ENCODE results near the gene AKT2.

The AKT2 gene

DNA sequence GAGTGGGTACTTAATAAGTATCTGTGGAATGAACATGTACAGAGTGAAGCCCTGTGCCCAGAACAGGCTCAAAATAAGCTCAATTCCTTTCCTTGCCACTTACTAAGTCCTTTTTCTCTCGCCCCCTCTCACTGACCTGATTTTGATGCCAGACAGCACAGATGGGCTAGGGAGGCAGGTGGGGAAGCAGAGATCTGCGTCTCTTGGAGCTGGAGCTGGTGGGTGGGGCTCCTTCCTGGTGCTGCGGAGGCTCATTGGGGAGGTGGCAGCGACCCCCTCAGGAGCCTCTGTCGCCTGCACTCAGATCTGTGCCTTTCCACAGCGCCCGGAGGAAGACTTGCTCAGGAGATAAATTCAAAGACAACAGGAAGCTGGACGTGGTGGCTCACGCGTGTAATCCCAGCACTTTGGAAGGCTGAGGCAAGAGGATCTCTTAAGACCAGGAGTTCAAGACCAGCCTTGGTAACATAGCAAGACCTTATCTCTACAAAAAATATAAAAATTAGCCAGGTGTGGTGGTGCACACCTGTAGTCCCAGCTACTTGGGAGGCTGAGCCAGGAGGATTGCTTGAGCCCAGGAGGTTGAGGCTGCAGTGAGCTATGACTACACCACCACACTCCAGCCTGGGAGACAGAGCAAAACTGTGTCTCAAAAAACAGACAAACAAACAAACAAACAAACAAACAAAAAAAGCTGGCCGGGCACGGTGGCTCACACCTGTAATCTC lies 14.6 kb downstream of the AKT2 start:
- H3K27ac ChIP-seq (ENCODE audit: low read length): no peak overlapping the region
- peaks cover 5% of the 10 kb centered on the region for H3K36me3 ChIP-seq (ENCODE audit: control insufficient read depth, low read depth, low read length)
- no peaks in the 10 kb centered on the region for H3K9me3 ChIP-seq (ENCODE audit: control insufficient read depth, low read depth, low read length)
- no peaks in the 10 kb centered on the region for H3K27me3 ChIP-seq (ENCODE audit: control insufficient read depth, insufficient read depth, low read length)
- H3K4me3 ChIP-seq (ENCODE audit: low read length): no peak overlapping the region
- H3K4me1 ChIP-seq (ENCODE audit: control insufficient read depth, low read depth, low read length): no peaks in the 10 kb centered on the region
- no peak overlapping the region for H3K9ac ChIP-seq (ENCODE audit: low read length)

- H3K9ac ChIP-seq (ENCODE audit: low read length): no peak overlapping the region
- H3K4me3 ChIP-seq (ENCODE audit: low read length): no peak overlapping the region
- H3K4me1 ChIP-seq (ENCODE audit: control insufficient read depth, low read depth, low read length): no peaks in the 10 kb centered on the region
- no peaks in the 10 kb centered on the region for H3K27me3 ChIP-seq (ENCODE audit: control insufficient read depth, insufficient read depth, low read length)
- no peak overlapping the region for H3K27ac ChIP-seq (ENCODE audit: low read length)
- H3K9me3 ChIP-seq (ENCODE audit: control insufficient read depth, low read depth, low read length): no peaks in the 10 kb centered on the region
- peaks cover 5% of the 10 kb centered on the region for H3K36me3 ChIP-seq (ENCODE audit: control insufficient read depth, low read depth, low read length)
Observed at GRCh38 chr19:40269216-40269940, 15.8 kb downstream of the AKT2 start.

- Histone ChIP-seq H3K27me3 (ENCODE audit: control insufficient read depth, insufficient read depth, low read length) (no peaks in the 10 kb centered on the region), H3K9me3 (ENCODE audit: control insufficient read depth, low read depth, low read length) (no peaks in the 10 kb centered on the region), H3K27ac (ENCODE audit: low read length) (no peak overlapping the region), H3K9ac (ENCODE audit: low read length) (no peak overlapping the region), H3K4me1 (ENCODE audit: control insufficient read depth, low read depth, low read length) (no peaks in the 10 kb centered on the region), H3K36me3 (ENCODE audit: control insufficient read depth, low read depth, low read length) (peaks cover 10% of the 10 kb centered on the region), H3K4me3 (ENCODE audit: low read length) (no peak overlapping the region)
Observed at GRCh38 chr19:40267601-40267997, 17.5 kb downstream of the AKT2 start.

DNA sequence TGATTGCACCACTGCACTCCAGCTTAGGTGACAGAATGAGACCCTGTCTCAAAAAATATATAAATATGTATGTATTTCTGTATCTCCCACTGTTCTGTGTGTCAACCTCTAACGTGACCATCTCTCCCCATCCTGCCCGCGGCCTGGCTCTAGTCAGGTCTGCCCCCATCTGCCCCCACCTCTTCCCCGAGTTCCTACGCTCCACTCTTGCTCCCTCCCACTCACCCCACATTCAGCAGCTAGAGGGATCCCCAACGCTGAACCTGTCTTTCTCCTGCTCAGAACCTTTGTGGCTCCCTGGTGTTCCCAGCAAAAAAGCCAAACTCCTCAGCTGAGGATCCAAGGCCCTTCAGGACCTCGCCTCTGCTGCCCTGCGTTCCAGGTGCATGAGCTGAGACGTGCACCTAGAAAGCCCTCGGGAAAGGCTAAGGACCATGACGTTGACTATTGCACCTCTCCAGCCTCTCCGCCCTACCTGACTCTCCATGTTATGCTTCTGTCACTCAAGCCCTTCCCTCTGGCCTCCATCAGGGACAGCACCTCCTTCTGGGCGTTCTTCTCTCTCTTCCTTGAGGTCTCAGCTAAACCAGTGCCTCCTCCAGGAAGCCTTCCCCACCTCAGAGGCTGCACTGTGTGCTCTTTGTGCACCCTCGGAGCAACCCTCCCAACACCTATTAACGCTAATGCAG lies 18.1 kb downstream of the AKT2 start:
- H3K36me3 ChIP-seq (ENCODE audit: control insufficient read depth, low read depth, low read length): peaks cover 9% of the 10 kb centered on the region
- H3K4me3 ChIP-seq (ENCODE audit: low read length): no peak overlapping the region
- H3K9me3 ChIP-seq (ENCODE audit: control insufficient read depth, low read depth, low read length): no peaks in the 10 kb centered on the region
- H3K27me3 ChIP-seq (ENCODE audit: control insufficient read depth, insufficient read depth, low read length): no peaks in the 10 kb centered on the region
- H3K27ac ChIP-seq (ENCODE audit: low read length): no peak overlapping the region
- no peaks in the 10 kb centered on the region for H3K4me1 ChIP-seq (ENCODE audit: control insufficient read depth, low read depth, low read length)
- H3K9ac ChIP-seq (ENCODE audit: low read length): no peak overlapping the region

DNA sequence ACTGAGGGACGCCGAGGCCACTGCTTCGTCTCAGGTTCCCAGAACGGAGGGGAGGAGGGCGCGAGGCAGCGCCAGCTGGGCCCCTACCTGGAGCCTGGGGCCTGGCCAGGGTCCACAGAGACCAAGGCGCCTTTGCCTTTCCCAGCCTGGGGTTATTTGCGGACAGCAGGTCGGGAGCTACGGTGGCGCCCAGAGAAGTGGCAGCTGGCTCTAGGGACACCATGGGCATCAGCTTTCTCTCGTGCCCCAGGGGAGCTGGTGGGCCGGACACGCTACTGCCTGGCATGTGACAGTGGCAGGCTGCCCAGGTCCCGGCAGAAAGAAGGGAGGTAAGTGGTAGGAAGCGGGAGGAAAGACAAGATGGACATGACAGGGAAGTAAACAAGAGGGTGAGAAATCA lies 19.0 kb downstream of the AKT2 start:
- H3K27ac ChIP-seq (ENCODE audit: low read length): no peak overlapping the region

DNA sequence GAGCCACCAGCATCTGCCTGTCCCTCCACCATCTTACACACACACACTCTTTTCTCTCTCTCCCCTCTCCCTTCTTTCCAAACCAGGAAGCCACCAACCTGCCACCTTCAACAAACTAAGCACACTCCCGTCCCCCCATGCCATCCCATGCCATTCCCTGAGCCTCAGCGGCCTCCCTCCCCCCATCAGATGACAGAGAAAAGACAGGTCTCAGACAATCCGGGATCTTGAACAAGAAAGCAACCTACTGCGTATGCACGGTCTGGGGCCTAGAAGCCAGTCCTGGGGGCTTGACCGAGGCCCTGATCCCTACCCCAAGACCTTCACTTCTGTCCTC lies 19.4 kb downstream of the AKT2 start:
- H3K9me3 ChIP-seq (ENCODE audit: control insufficient read depth, low read depth, low read length): no peaks in the 10 kb centered on the region
- no peaks in the 10 kb centered on the region for H3K4me1 ChIP-seq (ENCODE audit: control insufficient read depth, low read depth, low read length)
- H3K27ac ChIP-seq (ENCODE audit: low read length): no peak overlapping the region
- no peaks in the 10 kb centered on the region for H3K27me3 ChIP-seq (ENCODE audit: control insufficient read depth, insufficient read depth, low read length)
- peaks cover 9% of the 10 kb centered on the region for H3K36me3 ChIP-seq (ENCODE audit: control insufficient read depth, low read depth, low read length)
- H3K4me3 ChIP-seq (ENCODE audit: low read length): no peak overlapping the region
- H3K9ac ChIP-seq (ENCODE audit: low read length): no peak overlapping the region

More for the DNA sequence above, 19.0 kb downstream of the AKT2 start:
- Histone ChIP-seq H3K9me3 (ENCODE audit: control insufficient read depth, low read depth, low read length) (no peaks in the 10 kb centered on the region), H3K4me1 (ENCODE audit: control insufficient read depth, low read depth, low read length) (no peaks in the 10 kb centered on the region), H3K27me3 (ENCODE audit: control insufficient read depth, insufficient read depth, low read length) (no peaks in the 10 kb centered on the region), H3K9ac (ENCODE audit: low read length) (no peak overlapping the region), H3K4me3 (ENCODE audit: low read length) (no peak overlapping the region), H3K36me3 (ENCODE audit: control insufficient read depth, low read depth, low read length) (peaks cover 9% of the 10 kb centered on the region)

DNA sequence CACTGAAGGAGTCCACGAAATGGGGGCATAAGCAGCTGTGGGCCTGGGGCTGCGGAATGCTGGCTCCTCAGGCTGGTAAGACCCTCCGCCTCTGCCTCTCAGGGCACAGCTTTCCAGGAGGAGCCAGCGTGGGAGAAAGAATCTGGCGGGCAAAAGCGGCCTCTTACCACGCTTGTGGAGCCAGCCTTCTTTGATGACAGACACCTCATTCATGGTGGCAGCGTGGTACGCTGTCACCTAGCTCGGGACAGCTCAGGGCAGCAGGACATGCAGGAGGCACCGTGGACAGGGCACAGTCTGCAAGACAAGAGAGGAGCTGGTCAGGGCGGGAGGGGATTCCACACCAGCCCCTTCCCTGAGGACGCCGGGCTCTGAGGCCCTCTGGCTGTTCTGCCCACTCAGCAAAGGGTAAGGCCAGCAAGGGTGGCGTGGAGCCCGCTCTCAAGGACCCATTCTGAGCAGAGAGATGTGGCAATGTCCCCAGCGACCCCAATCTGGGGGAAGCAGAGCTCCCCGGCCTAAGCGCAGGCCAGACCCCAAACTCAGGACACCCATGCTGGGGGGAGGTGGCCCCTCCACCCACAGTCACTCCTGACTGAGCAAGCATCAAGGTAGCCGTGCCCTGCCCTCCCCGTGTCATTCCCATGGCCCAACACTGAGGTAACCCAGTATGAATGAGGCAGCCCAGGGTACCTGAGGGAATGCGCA lies 19.9 kb downstream of the AKT2 start:
- H3K4me1 ChIP-seq (ENCODE audit: control insufficient read depth, low read depth, low read length): no peaks in the 10 kb centered on the region
- H3K27me3 ChIP-seq (ENCODE audit: control insufficient read depth, insufficient read depth, low read length): no peaks in the 10 kb centered on the region
- H3K9ac ChIP-seq (ENCODE audit: low read length): no peak overlapping the region
- no peak overlapping the region for H3K4me3 ChIP-seq (ENCODE audit: low read length)
- H3K27ac ChIP-seq (ENCODE audit: low read length): no peak overlapping the region
- no peaks in the 10 kb centered on the region for H3K9me3 ChIP-seq (ENCODE audit: control insufficient read depth, low read depth, low read length)
- peaks cover 9% of the 10 kb centered on the region for H3K36me3 ChIP-seq (ENCODE audit: control insufficient read depth, low read depth, low read length)

GRCh38 chr19:40264314-40265054 lies 20.7 kb downstream of the AKT2 start:
- Histone ChIP-seq H3K27me3 (ENCODE audit: control insufficient read depth, insufficient read depth, low read length) (no peaks in the 10 kb centered on the region), H3K4me3 (ENCODE audit: low read length) (no peak overlapping the region), H3K36me3 (ENCODE audit: control insufficient read depth, low read depth, low read length) (peaks cover 9% of the 10 kb centered on the region), H3K9me3 (ENCODE audit: control insufficient read depth, low read depth, low read length) (no peaks in the 10 kb centered on the region), H3K4me1 (ENCODE audit: control insufficient read depth, low read depth, low read length) (no peaks in the 10 kb centered on the region), H3K27ac (ENCODE audit: low read length) (no peak overlapping the region), H3K9ac (ENCODE audit: low read length) (no peak overlapping the region)

DNA sequence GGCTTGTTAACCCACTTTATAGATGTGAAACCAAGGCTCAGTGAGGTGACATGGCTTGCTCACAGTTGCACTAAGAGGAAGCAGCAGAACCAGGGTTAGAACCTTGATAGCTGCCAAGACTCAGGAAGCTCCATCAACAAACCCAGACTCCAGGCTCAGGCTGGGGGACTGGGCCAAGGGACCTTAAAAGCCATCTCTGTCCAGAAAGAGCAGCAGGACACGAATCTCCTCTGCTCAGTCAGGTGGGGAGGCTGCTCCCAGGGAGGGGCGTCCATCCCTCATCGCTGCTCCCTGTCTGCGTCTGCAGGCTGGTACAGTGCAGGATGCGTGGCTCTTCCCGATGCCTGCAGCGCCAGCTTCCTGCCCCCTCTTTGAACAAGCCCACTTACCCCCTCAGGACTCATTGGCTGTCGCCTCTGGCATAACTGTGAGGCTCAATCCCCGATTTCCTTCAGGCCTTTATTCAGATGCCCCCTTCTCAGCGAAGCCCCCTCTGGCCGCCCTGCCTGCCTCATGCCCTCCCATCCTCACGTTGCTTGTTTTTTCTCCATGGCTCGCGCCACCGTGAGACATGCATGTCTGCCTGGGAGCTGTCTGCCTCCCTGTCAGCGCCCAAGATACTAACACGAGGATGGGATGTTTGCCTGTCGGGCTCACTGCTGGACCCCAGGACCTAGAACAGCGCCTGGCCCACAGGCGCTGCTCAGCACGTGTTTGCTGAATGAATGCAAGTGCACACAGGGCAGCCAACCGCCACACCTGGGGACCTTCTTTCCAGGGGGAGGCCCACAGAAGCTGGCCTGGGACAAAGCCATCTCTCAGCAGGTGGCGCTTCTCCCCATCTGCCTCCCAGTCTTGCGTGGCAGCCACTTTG lies 21.5 kb downstream of the AKT2 start:
- Histone ChIP-seq H3K27ac (ENCODE audit: low read length) (no peak overlapping the region), H3K9me3 (ENCODE audit: control insufficient read depth, low read depth, low read length) (no peaks in the 10 kb centered on the region), H3K27me3 (ENCODE audit: control insufficient read depth, insufficient read depth, low read length) (no peaks in the 10 kb centered on the region), H3K9ac (ENCODE audit: low read length) (no peak overlapping the region), H3K4me1 (ENCODE audit: control insufficient read depth, low read depth, low read length) (no peaks in the 10 kb centered on the region), H3K36me3 (ENCODE audit: control insufficient read depth, low read depth, low read length) (peaks cover 9% of the 10 kb centered on the region), H3K4me3 (ENCODE audit: low read length) (no peak overlapping the region)

GRCh38 chr19:40262422-40262821 lies 22.7 kb downstream of the AKT2 start:
- H3K27ac ChIP-seq (ENCODE audit: low read length): no peak overlapping the region
- peaks cover 9% of the 10 kb centered on the region for H3K36me3 ChIP-seq (ENCODE audit: control insufficient read depth, low read depth, low read length)
- no peak overlapping the region for H3K4me3 ChIP-seq (ENCODE audit: low read length)
- no peaks in the 10 kb centered on the region for H3K9me3 ChIP-seq (ENCODE audit: control insufficient read depth, low read depth, low read length)
- H3K27me3 ChIP-seq (ENCODE audit: control insufficient read depth, insufficient read depth, low read length): no peaks in the 10 kb centered on the region
- no peak overlapping the region for H3K9ac ChIP-seq (ENCODE audit: low read length)
- no peaks in the 10 kb centered on the region for H3K4me1 ChIP-seq (ENCODE audit: control insufficient read depth, low read depth, low read length)
